A549 (cell line): ENCODE results near the gene ZNF484. TPM values are rescaled to one million over a fixed set of nuclear protein-coding genes. Genes with fewer than 3 reads are reported as not detected.
"Not testable (repeated sequence)": the region's sequence is repeated elsewhere in the genome, so short reads cannot be mapped to it uniquely, and the experiment has no call there.

Source experiments
- ATAC-seq, 2 experiments: fragments of 200-7000 bp in 1 of 2; fragments of >200 bp in 1 of 2; cut with Nextera tagmentation in 1 of 2; cut with Tn5 transposase in 1 of 2; 3 replicates each; pipeline versions ENCODE4 v1.8.0 to v1.9.1; 2018 to 2020; ENCODE audit warnings: mild to moderate bottlenecking in 1 of 2, moderate library complexity in 1 of 2
- CTCF ChIA-PET: fragments of 300-600 bp; sonication (Branson Sonifier 250); formaldehyde crosslinking; extraction: SDS; loops from one replicate; lab custom pipeline; 2021; ENCODE audit warnings: antibody characterized with exemption, inconsistent platforms; lab: Yijun Ruan, JAX
- POLR2A ChIA-PET: fragments of 350-600 bp; formaldehyde crosslinking; extraction: SDS; loops from one replicate; lab custom pipeline; 2021; ENCODE audit warnings: antibody characterized with exemption, inconsistent platforms; lab: Yijun Ruan, JAX
- DNase-seq, 2 experiments: peaks; one replicate each; pipeline versions ENCODE4 v3.0.0 to v3.0.0-alpha.2; 2011 to 2016; ENCODE audit warnings: low read depth in 1 of 2, low spot score in 1 of 2
- FAIRE-seq: peaks from 2 replicates; lab custom pipeline; 2011; peaks lifted over from hg19 to GRCh38; lab: Jason Lieb, UNC
- H3K27ac ChIP-seq, 2 experiments: fragments of >200 bp; sonication (Bioruptor Twin); formaldehyde crosslinking; 3 replicates each; pipeline ENCODE4 v1.5.1; 2016 to 2017
- H3K4me1 ChIP-seq: fragments of >200 bp; sonication (Bioruptor Twin); formaldehyde crosslinking; 3 replicates; pipeline ENCODE4 v1.6.1; 2016
- H3K4me2 ChIP-seq: fragments of >200 bp; sonication (Bioruptor Twin); formaldehyde crosslinking; 3 replicates; pipeline ENCODE4 v1.6.1; 2016
- H3K4me3 ChIP-seq: fragments of >200 bp; sonication (Bioruptor Twin); formaldehyde crosslinking; 3 replicates; pipeline ENCODE4 v1.5.1; 2016
- H3K9me3 ChIP-seq: fragments of >200 bp; sonication (Bioruptor Twin); formaldehyde crosslinking; 3 replicates; pipeline ENCODE4 v1.6.1; 2016
- EHF ChIP-seq: fragments of 250-450 bp; sonication (Bioruptor Pico); IDR thresholded peaks from 2 replicates; pipeline ENCODE4 v1.5.0; 2020; ENCODE audit warnings: mild to moderate bottlenecking
- JUN ChIP-seq, 2 experiments: fragments of >200 bp; sonication (Bioruptor Twin); formaldehyde crosslinking; IDR thresholded peaks; 2 replicates in 1 of 2; 3 replicates in 1 of 2; pipeline ENCODE4 v1.6.1; 2016 to 2017
- KDM5A ChIP-seq: fragments of 200-600 bp; sonication (generic); IDR thresholded peaks from 2 replicates; pipeline ENCODE4 v1.6.1; 2016; ENCODE audit warnings: antibody characterized with exemption, mild to moderate bottlenecking
- NR3C1 ChIP-seq: fragments of >200 bp; sonication (Bioruptor Twin); formaldehyde crosslinking; IDR thresholded peaks from 3 replicates; pipeline ENCODE4 v1.6.1; 2017
- POLR2AphosphoS2 ChIP-seq: conservative IDR thresholded peaks from 2 replicates; pipeline ENCODE4 v1.6.1; 2012; ENCODE audit warnings: low read length, improper control_type of control experiment, inconsistent platforms
- SMC3 ChIP-seq: fragments of >200 bp; sonication (Bioruptor Twin); formaldehyde crosslinking; IDR thresholded peaks from 3 replicates; pipeline ENCODE4 v1.6.1; 2018; ENCODE audit warnings: inconsistent platforms
- TFCP2L1 ChIP-seq: fragments of 250-450 bp; sonication (Bioruptor Pico); IDR thresholded peaks from 2 replicates; pipeline ENCODE4 v1.5.0; 2021; ENCODE audit warnings: mild to moderate bottlenecking
- ZNF302 ChIP-seq: fragments of 250-450 bp; sonication (Bioruptor Pico); IDR thresholded peaks from 2 replicates; pipeline ENCODE4 v1.9.0; 2021; ENCODE audit warnings: inconsistent platforms, mild to moderate bottlenecking, moderate library complexity
- WGBS: methylation state at CpG from one replicate; pipeline ENCODE4 v1.1.6; 2017; ENCODE audit errors: missing lambda C conversion rate; 5-methylcytosine and 5-hydroxymethylcytosine counted together
- polyA plus RNA-seq, 4 experiments: library from polyadenylated mRNA; depleted of rRNA in 3 of 4; stranded (reverse); fragments of >200 nt; fragmentation: RNase III in 1 of 4; extraction: RNeasy Plus Mini Kit Qiagen cat#74134 plus additional on column Dnase treatment in 1 of 4; gene quantifications; 2 replicates in 3 of 4; 3 replicates in 1 of 4; pipeline ENCODE4 v1.2.3, GENCODE V29; 2011 to 2017
- TF ChIP-seq, protein P1 (sequence below): fragments of >200 bp; sonication (Bioruptor Twin); formaldehyde crosslinking; IDR thresholded peaks from 3 replicates; pipeline ENCODE4 v1.6.1; 2016
- TF ChIP-seq, protein P2 (sequence below): fragments of 250-450 bp; sonication (Bioruptor Pico); IDR thresholded peaks from 2 replicates; pipeline ENCODE4 v1.5.0; 2020; ENCODE audit warnings: low read depth, mild to moderate bottlenecking, moderate library complexity

Gene ZNF484
- polyA plus RNA-seq, 2 of the 4 experiments (the other 2 are of a cell fraction): 2.3 to 5.6 TPM

DNA sequence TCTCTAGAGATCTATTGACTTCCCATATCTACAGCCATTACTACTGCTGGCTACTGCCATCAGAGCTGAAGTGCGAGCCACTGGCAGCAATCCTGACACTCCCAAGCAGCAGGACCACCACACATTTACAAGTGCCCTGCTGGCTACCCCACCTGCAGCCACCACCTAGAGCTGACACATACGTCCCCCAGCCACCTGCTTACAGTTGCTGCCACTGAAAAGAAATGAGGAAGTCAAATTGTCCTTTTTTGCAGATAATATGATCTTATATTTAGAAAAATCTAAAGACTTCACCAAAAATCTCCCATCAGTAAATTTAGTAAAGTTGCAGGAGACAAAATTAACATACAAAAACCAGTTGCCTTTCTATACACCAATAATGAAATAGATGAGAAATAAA is 48.4 kb downstream of the ZNF484 start (continued):
- TF ChIP-seq, protein P1, sequence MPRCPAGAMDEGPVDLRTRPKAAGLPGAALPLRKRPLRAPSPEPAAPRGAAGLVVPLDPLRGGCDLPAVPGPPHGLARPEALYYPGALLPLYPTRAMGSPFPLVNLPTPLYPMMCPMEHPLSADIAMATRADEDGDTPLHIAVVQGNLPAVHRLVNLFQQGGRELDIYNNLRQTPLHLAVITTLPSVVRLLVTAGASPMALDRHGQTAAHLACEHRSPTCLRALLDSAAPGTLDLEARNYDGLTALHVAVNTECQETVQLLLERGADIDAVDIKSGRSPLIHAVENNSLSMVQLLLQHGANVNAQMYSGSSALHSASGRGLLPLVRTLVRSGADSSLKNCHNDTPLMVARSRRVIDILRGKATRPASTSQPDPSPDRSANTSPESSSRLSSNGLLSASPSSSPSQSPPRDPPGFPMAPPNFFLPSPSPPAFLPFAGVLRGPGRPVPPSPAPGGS: no peak
- TF ChIP-seq KDM5A: no peak
- TF ChIP-seq, all 56 proteins: peak for 0

DNA sequence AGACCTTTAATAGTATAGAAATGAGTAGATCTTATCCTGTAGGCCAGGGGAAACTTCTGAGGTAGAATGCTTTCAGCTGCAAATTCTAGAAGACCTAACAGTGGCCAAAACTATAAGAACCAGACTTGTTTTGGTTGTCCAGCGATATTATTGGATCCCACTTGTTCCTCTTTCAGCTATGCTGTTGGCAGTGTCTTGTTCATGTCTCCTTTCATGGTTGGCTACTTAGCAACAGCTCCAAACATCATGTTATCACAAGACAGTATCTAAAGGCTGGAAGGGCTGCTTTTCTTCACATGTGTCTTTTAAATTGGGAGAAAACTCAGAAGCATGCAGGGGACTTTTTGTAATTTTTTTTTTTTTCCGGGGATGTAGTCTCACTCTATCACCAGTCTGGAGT is 52.8 kb downstream of the ZNF484 start:
- H3K27ac ChIP-seq, DNase-seq, FAIRE-seq, H3K4me2 ChIP-seq, POLR2A ChIA-PET, H3K4me3 ChIP-seq, H3K4me1 ChIP-seq, ATAC-seq: not testable (repeated sequence)
- peaks cover 24% of the 10 kb centered on the region for H3K9me3 ChIP-seq
- WGBS: 8% methylated on average over 2 of the region's 2 CpGs
- CTCF ChIA-PET: interaction anchor here (0.6 kb wide), 1 partner anchor 536 kb away, joined by 5 read pairs; no protein-coding TSS in a partner anchor

DNA sequence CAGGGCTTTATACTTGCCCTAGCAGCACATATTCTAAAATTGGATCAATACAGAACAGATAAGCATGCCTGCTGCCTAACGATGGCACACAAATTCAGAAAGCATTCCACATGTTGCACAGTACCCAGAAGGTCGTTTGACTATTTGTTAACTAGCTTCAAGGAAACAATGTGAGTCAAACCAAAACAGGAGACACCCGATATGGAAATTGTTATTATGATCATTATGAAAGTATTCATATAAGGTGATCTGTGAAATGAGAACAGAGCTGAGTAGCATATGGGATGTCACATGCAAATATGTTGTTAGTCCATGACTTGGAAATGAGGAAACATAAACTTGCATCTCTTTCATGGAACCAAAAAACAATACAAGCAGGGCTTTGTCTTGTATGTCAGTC is 56.9 kb downstream of the ZNF484 start:
- no peak overlapping the region for H3K27ac ChIP-seq
- no peak for TF ChIP-seq POLR2AphosphoS2
- no peak for TF ChIP-seq ZNF302 (CRISPR knock-in tag)
- TF ChIP-seq EHF (CRISPR knock-in tag): no peak
- TF ChIP-seq, protein P2, sequence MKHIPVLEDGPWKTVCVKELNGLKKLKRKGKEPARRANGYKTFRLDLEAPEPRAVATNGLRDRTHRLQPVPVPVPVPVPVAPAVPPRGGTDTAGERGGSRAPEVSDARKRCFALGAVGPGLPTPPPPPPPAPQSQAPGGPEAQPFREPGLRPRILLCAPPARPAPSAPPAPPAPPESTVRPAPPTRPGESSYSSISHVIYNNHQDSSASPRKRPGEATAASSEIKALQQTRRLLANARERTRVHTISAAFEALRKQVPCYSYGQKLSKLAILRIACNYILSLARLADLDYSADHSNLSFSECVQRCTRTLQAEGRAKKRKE: no peak
- no peak for TF ChIP-seq TFCP2L1
- TF ChIP-seq JUN (IDR thresholded peaks at IDR 0.05): no peak
- TF ChIP-seq SMC3: no peak
- TF ChIP-seq NR3C1: no peak
- TF ChIP-seq, all 56 proteins: peak for 0
- 32% methylated on average over 3 of the region's 3 CpGs for WGBS
- peaks cover 7% of the 10 kb centered on the region; the same call in 2 of the 3 replicates for H3K9me3 ChIP-seq
- H3K4me2 ChIP-seq: no peak overlapping the region
- H3K4me1 ChIP-seq: no peaks in the 10 kb centered on the region
- ATAC-seq (no peak), DNase-seq (no peak), FAIRE-seq (no peak)
- H3K4me3 ChIP-seq: no peak overlapping the region
- POLR2A ChIA-PET: no interaction called here
- CTCF ChIA-PET: interaction anchor here (1.2 kb wide), 1 partner anchor 56 kb away, joined by 4 read pairs; no protein-coding TSS in a partner anchor

DNA sequence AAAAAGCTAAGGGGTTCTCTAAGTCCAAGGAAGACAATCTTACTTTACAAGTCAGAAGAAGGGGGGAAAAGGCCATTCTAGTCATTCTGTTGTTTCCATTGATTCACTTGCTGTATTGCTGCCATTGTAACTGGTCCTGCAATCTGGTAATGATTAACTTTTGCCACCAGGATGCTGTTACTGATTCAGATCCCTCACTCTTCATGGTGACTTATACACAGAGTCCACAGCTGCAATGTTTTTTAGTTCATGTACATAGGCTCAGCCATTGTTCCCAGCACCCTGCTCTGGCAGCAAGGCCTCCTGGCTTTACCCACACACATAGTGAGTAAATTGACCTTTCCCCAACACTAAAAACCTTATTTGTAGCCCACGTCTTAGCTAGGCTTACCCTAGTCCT is 57.9 kb downstream of the ZNF484 start:
- 24% methylated on average over 1 of the region's 1 CpG for WGBS

DNA sequence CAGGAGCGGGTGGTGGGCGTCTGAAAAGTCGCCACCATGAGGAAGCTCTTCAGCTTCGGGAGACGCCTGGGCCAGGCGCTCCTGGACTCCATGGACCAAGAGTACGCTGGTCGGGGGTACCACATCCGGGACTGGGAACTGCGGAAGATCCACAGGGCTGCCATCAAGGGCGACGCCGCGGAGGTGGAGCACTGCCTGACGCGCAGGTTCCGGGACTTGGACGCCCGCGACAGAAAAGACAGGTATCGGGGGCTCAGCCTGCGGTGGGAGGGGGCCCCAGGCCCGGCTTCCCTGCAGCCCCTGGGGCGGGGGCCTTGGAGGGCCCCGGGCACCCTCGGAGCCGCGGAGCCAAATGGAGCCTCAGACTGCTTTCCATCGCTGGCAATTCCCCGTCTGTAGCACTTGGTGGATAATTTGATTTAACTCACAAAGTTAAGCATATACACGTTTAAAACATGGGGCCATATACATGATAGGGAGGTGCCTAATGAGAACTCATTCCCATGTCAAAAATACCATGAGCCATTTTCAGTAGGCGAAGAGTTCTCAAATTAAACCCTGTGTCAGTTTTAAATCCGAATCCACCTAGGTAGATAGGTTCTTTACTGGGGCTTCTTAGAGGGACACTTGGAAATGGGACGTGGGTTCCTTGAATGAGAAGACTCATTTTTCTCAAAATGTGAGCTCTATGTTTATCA is 68.1 kb downstream of the ZNF484 start:
- DNase-seq, FAIRE-seq, H3K9me3 ChIP-seq, POLR2A ChIA-PET, ATAC-seq, H3K27ac ChIP-seq: not testable (repeated sequence)
- H3K4me1 ChIP-seq: peaks cover 22% of the 10 kb centered on the region
- H3K4me2 ChIP-seq: peak overlapping the region; percentile 91
- 10% methylated on average over 15 of the region's 34 CpGs for WGBS
- CTCF ChIA-PET: interaction anchor here (1.4 to 1.6 kb wide), 2 partner anchors 35 to 93 kb away, joined by 5 to 6 read pairs; no protein-coding TSS in a partner anchor
- H3K4me3 ChIP-seq: peak overlapping the region; percentile 39; the same call in 2 of the 3 replicates

More for the DNA sequence above, 57.9 kb downstream of the ZNF484 start:
- POLR2A ChIA-PET, H3K4me1 ChIP-seq, DNase-seq, H3K4me2 ChIP-seq, FAIRE-seq, H3K9me3 ChIP-seq, H3K4me3 ChIP-seq, H3K27ac ChIP-seq: not testable (repeated sequence)
- peak in 1 of 2 experiments; percentile 54; a peak in 1 of 6 replicates for ATAC-seq
- CTCF ChIA-PET: interaction anchor here (0.8 kb wide), 1 partner anchor 9 kb away, joined by 3 read pairs; no protein-coding TSS in a partner anchor
